HCT116 (cell line): ENCODE measurements around the gene APBB2.

Experiments
- CTCF ChIP-seq, 3 experiments: fragments of 200-600 bp in 1 of 3; sonication (generic) in 1 of 3; IDR thresholded peaks in 2 of 3; conservative IDR thresholded peaks in 1 of 3; 2 replicates each; pipeline ENCODE4 v1.5.1; 2012 to 2017; ENCODE audit warnings: low read depth in 2 of 3, low read length in 2 of 3, antibody characterized with exemption in 1 of 3, borderline replicate concordance in 1 of 3, control low read depth in 1 of 3, mild to moderate bottlenecking in 1 of 3, mixed read lengths in 1 of 3, mixed run types in 1 of 3, moderate library complexity in 1 of 3; ENCODE audit not compliant: insufficient read depth in 1 of 3
- ELF1 ChIP-seq: IDR thresholded peaks from 2 replicates; pipeline ENCODE4 v1.6.1; 2012; ENCODE audit warnings: low read depth, borderline replicate concordance
- EZH2 ChIP-seq: fragments of 200-600 bp; sonication (generic); IDR thresholded peaks from 2 replicates; pipeline ENCODE4 v1.6.1; 2017; ENCODE audit warnings: antibody characterized with exemption, mixed run types
- EZH2phosphoT487 ChIP-seq: fragments of 200-600 bp; IDR thresholded peaks from 2 replicates; pipeline ENCODE4 v1.6.1; 2018; ENCODE audit warnings: antibody characterized with exemption, borderline replicate concordance
- FOSL1 ChIP-seq: IDR thresholded peaks from 2 replicates; pipeline ENCODE4 v1.6.1; 2012; ENCODE audit warnings: low read depth
- POLR2A ChIP-seq: IDR thresholded peaks from 2 replicates; pipeline ENCODE4 v1.7.0; 2011; ENCODE audit warnings: borderline replicate concordance; ENCODE audit not compliant: insufficient read depth, insufficient read length; ENCODE audit errors: extremely low read depth
- POLR2AphosphoS5 ChIP-seq: IDR thresholded peaks from 2 replicates; pipeline ENCODE4 v1.6.1; 2011; ENCODE audit warnings: mild to moderate bottlenecking, low read depth, low read length, moderate library complexity
- REST ChIP-seq: IDR thresholded peaks from 2 replicates; pipeline ENCODE4 v1.6.1; 2012; ENCODE audit warnings: low read depth
- TCF7L2 ChIP-seq: IDR thresholded peaks from 2 replicates; pipeline ENCODE4 v1.7.0; 2011; ENCODE audit warnings: borderline replicate concordance, inconsistent platforms; ENCODE audit not compliant: insufficient read depth, insufficient read length; ENCODE audit errors: extremely low read depth
- ZFX ChIP-seq: fragments of 450-650 bp; IDR thresholded peaks from 2 replicates; pipeline ENCODE4 v1.6.1; 2017
- ZNF274 ChIP-seq: fragments of 200-500 bp; sonication (Bioruptor generic); IDR thresholded peaks from 2 replicates; pipeline ENCODE4 v1.6.1; 2014; ENCODE audit warnings: mild to moderate bottlenecking, low read depth, low read length, inconsistent platforms

DNA sequence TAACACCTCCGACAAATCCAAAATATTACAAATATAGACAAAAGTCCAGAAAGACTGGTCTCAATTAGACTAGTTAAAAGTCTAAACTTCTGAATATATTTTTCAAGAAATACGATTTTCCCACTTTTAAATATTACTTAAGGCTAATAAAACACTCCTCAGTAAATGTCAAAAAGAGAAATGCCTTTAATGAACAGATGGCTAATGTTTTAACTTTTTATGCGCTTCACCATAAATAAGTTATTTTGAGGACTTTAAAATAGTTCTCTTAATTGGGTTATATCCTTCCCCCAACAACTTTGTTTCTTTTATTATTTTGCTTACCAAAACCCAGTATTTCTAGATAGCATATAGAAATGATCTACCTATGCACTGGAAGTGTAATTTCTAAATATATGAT, 201.4 kb downstream of the APBB2 start:
- TF ChIP-seq POLR2A (no peak), CTCF (IDR thresholded peaks at IDR 0.05 in 2 of 3, conservative IDR thresholded peaks at IDR 0.05 in 1 of 3; ENCODE audit: borderline replicate concordance in 1 of 3, insufficient read depth in 1 of 3, low read depth in 2 of 3, low read length in 2 of 3) (no peak), ZNF274 (no peak), FOSL1 (no peak), EZH2phosphoT487 (no peak), ELF1 (no peak), EZH2 (no peak), ZFX (no peak), REST (no peak), TCF7L2 (no peak), POLR2AphosphoS5 (no peak)
